ENCODE results near the gene APC.

- TF ChIP-seq POLR2A (IDR thresholded peaks at IDR 0.05) (no peak), CTCF (IDR thresholded peaks at IDR 0.05) (no peak)
Observed at GRCh38 chr5:112869948-112870347, 132.3 kb downstream of the APC start.

All from right lobe of liver (tissue), 4 donors.